ELR (cell line): ENCODE measurements around the gene C10orf105.

Source experiments
- DNase-seq: peaks from one replicate; pipeline ENCODE4 v3.0.0-alpha.2; 2015; ENCODE audit warnings: low read depth

Gene C10orf105

DNA sequence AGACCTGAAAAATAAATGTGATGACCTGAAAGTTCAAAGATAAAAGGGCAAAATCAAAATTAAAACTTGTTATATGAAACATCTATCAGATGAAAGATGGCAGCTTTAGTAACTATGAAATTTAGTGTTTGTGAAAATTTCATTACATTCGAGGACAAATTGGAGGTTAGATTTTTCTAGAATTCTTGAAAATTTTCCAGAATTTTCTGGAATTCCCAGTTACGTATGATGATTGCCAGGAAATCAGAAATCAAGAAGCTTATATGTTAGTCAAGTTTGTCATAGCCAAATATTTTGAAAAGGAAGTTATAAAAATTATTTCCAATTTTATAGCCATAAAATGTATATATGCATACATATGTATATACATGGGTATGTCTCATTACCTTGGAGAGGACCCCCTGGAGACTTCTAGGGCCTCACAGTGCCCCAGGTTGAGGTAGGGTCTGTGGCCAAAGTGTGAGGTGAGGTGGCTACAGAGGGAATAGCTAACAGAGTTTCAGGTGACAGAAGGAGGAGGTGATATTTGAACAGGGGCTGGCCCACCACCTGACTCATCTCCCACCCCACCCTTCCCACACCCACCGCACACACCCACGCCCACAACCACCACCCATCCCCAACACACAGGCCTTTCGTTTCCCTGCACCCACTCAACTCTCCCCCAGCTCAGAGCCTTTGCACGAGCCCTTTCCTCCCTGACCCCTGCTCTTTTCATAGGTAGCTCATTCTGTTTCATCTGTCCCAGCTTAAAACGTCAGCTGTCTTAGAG is 21.5 kb downstream of the C10orf105 start:
- DNase-seq: no peak

DNA sequence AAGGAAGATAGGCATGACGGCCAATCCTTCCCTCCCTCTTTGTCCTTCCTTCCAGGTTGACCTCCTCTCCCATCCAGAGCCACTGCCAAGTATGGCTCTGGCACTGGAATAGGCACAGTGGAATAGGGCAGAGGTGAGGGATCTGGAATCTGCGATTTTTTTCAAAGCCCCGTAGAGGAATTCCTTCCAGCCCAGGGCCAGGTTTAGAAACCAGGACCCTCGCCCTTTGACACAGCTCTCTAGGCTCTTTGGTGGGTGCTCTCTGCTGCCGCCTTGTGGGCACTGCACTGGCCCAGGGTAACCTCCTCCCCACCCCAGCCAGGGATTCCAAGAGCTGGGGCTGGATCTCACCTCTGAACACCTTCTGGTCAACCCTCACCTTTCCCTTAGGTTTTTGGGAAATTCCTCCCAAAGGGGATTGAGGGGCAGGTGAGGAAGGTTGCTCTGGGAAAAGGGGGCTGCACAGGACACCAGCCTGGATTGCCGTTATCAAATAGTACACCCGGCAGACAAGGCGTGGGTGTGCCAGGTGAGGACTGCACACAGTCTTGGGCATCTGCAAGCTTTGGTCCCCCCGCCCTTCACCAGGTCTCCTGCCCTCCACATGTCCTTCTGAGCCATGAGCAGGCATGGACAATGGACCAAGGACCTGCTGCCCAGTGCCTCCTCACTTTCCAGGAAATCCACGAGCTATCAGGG is 22.8 kb downstream of the C10orf105 start:
- peak; percentile 54 for DNase-seq

DNA sequence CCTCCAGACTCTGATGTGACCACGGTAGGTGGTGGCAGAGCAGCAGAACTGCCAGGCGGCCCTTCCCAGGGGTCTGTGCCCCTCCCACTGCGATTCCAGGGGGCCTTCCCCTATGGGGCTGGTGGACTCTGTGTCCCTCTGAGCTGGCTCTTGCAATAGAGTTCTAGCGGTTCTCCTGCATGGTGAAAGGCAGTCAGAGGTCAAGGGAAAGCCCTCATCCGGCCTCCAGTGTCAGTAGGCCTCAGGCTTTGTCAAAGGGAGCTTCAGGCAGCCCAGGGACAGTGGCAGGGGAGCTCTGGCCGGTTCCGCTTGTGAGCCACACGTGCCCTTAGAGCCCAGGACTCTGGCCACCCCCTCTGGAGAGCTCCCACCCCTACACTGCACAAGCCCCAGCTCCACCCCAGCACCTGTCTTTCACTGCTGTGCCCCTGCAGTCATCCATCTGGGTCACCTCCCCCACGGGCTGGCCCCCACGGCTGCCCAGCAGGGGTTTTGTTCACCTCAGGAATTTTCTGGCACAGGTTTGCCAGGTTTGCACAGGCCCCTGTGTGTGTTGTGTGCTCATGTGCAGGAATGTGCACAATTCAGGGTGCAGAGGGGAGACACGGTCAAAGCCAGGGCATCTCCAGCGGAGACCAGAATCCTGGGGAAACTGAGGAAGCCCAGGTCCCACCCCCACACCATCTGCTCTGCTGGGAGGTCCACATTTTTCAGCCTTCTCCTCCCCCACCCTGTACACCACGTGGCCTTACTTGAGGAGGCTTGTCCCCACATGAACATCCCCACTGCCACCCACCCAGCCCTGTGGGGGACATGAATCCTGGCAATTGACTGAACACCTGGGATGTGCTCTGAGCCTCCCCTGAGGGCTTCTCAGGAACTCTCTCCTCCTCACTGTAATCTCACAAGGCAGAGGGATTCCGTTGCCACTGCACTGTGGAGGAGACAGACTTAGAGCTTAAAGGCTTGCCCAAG is 23.8 kb downstream of the C10orf105 start:
- no peak for DNase-seq

DNA sequence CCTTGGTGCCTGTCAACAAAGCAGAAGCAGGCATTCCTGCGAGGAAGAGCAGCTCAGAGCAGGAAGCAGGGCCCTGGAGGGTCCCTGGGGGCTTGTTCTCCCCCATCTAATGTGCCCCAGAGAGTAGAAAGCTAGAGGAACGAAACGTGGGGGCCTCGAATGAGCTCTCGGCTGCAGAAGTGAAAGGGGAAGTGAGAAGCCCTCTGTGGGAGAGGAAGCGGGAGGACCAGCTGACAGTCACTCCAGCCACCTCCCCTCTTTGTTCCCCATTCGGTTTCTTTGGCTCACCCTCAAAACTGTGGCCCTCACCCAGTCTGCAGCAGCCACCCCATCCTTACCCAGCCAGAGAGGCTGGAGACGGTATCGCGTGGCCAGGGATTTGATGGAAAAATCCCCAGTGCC is 25.0 kb downstream of the C10orf105 start:
- no peak for DNase-seq

DNA sequence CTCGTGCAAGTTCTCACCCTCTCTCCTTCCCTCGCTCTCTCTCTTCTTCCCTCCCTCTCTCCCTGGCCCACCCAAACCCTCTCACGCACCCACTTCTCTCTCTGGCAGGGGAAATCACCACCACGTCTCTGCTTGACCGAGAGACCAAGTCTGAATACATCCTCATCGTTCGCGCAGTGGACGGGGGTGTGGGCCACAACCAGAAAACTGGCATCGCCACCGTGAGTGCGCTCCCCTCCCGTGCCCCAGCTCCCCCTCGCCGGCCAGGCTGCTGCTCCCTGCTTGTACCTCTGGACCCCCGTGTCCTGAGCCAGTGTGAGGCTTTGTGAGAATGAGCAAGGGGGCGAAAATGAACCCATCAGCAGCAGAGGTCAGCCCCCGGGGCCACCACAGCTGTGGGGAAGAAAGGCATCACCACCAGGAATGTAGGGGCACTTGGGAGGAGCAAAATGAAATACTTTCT is 25.5 kb downstream of the C10orf105 start:
- no peak for DNase-seq

DNA sequence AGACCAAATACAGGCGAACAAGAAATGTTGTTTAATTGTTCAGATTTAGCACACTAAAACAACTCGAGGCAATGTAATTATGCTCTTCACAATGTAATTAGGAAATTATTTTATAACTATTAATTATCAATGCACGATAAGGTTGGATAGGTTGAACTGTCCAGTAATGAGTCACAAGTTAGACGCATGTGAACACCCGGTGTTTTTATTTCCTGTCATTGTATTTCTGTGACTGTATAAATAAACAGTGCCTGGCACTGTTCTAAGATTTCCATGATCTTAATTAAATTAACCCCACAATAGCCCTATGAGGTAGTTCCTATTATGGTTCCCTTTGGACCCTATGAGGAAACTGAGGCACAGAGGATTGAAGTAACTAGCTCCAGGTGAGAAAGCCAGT is 26.2 kb downstream of the C10orf105 start:
- DNase-seq: peak; percentile 45

DNA sequence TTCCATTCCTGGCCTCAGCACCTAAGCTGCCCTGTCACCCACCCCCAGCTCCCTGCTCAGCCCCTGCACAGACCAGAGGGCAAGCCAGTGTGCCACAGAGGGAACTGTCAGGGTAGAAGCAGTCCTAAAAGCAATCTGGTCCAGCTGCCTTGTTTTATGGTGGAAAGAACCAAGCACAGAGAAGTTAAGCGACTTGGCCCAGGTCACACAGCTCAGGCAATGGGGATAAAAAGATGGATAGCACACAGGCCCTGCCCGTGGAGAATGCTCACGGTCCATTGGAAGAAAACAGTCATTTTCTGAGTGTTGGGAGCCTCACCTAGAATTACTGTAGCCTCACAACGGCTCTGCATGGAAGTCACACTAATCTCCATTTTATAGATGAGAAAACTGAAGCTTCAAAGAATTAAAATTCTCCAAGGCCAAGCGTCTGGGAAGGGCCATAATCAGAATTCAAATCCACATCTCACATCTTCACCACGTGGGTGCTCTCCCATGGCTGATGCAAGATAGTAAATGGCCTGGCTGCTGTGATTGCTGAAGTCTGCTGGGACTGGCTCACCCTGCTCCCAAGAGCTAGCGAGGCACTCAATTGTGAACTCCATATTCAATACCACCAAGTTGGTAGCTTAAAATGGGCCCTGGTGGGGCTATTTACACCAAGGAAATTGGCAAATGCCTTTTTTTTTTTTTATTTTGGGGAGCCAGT is 26.8 kb downstream of the C10orf105 start:
- DNase-seq: no peak

GRCh38 chr10:71691405-71691804 is 28.2 kb downstream of the C10orf105 start:
- DNase-seq: no peak

DNA sequence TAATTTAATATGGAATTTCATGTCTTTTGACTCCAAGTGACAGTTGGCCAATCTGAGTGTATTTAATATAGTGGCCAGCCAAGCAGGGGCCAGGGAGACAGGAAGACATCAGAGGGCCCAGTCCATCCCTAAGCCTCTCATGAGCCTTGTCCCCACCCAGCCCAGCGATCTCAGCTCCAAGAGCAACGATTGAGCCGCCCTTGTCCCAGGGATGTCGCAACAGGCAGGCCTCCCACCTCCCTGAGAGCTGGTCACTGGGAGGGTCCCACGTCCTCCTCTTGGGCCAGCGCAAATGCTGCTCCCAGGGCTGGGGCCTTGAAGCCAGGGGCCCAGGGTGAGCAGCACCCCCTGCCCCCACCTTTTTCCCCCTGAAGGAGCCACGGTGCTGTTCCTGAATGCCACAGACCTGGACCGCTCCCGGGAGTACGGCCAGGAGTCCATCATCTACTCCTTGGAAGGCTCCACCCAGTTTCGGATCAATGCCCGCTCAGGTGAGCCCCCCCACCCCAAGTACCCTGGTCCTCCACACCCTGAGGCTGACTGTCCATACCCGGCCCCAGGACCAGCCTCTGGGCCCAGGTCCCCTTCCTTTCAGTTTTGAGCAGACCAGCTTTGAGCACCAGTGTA is 29.4 kb downstream of the C10orf105 start:
- no peak for DNase-seq

GRCh38 chr10:71688256-71688655 is 31.3 kb downstream of the C10orf105 start:
- DNase-seq: no peak

- DNase-seq: no peak
Observed at GRCh38 chr10:71687480-71687879, 32.1 kb downstream of the C10orf105 start.

DNA sequence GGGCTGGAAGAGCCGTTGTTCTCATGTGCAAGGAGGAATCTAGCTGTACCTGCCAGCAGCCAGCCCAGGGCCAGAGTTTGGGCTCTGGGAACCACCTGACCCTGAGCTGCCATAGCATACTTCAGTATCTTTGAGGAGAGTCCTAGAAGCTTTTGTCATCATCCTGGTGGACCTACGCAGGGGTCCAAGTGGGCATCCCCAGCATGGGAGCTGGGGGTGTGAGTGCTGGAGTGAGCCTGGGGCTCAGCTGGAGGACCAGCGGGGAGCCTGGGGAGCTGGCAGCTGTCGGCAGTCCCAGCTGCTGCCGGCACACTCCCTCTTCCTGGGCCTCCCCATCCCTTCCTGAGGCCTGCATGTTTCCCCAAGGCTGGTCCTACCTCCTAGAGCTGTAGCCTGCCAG is 32.5 kb downstream of the C10orf105 start:
- DNase-seq: no peak

DNA sequence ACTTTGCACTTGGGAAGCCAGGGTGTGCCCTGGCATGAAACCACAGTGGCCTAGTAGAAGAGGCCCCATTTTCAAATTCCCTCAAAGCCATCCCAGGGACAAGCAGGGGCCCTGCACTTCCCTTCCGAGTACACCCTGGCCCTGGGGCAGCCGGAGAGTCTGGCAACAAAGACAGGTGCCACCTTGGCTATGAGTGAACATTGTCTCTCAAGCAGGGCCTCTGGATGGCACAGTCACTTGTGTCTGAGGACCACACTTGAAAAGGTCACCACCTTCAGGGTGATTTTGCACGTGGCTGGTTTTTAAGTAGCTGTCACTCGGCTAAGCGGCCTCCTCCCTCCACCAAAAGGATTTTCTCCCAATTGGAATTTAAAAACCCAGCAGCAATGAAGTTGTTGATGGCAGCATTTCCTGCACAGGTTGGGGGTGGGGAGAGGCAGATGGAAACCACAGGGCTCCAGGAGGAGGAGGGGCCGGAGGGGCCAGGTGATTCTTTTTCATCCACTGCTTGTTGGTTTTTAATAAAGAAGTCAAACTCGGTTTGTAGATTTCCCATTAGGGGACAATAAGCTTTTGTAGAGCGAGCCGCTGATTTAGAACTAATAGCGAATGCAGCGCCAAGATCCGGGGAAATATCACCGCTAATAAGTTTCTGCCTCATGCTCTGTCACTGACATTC is 33.9 kb downstream of the C10orf105 start:
- DNase-seq: no peak

DNA sequence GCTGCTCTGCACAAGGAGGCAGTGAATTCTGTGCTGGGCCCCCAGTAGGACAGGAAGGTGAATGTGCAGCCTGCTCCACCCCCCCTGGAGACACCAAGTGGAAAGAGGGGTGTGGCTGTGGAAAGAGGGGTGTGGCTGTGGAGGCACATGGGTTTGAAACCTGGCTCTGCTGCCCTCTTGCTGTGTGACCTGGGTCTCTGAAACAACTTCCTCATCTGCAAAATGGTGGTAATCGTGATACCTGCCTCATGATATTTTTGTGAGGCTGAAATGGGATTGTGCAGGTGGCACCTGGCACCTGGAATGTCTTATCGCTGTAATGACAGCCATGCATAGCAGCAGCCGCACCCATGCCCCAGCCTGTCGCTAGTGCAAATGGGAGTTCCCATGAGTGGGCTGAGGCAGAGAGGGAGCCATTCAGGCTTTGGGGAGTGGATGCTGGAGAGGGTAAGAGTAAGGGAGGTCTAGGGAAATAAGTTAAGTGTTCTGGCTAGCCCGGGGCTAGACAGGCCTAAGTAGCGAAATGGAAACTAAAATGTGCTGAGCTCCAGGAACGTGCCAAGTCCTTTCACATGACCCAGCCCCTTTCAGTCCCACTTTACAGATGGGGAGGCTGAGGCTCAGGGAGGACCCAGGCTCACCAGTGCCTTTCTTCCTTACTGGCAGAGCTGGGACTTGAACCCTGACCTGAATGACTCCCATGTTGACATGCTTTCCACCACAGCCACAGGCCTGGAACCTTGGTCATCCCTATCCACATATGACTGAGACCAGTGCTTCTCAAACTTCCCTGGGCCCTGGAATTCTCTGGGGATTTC is 35.0 kb downstream of the C10orf105 start:
- peak; percentile 37 for DNase-seq

- DNase-seq: no peak
Observed at GRCh38 chr10:71683301-71683700, 36.3 kb downstream of the C10orf105 start.

GRCh38 chr10:71681977-71682376 is 37.6 kb downstream of the C10orf105 start:
- no peak for DNase-seq

GRCh38 chr10:71679425-71679824 is 40.2 kb downstream of the C10orf105 start:
- DNase-seq: no peak

DNA sequence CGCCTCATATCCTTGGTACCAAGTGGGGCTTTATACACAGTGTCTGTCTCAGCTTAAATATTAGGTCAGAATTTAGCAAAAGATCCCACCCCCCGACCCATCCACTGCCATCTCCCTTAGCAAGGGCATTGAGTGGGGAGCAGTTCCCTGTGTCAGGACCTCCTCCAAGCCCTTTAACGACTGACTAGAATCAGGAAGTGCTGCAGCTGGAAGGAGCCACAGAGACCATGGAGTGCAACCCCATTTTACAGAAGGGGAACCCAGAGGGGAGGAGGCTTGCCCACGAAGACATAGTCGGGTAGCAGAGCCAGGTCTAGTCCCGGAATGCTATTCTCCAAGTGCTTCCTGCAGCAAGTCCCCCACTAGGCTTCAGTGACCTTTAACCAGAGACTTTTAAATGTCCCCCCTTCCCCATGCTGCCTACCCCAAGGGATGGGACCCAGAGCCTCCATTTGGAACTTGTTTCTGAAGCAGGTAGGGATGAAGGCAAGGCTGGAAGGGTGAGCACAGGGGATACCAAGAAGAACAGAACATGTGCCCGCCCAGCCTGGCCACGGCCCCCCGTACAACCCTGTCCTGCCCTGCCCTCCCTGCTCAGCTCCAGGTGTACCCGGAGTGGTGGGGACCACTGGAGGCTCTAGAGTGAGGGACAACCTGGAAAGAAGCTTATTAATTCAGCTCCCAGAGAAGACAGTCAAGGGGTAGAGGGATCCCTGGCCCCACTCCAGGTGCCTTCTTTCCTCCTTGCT is 41.3 kb downstream of the C10orf105 start:
- no peak for DNase-seq

- DNase-seq: no peak
Observed at GRCh38 chr10:71677261-71677660, 42.3 kb downstream of the C10orf105 start.
